ENCODE data around the gene KRTDAP. TPM values are rescaled to one million over a fixed set of nuclear protein-coding genes. Genes with fewer than 3 reads are reported as not detected.
A peak's percentile ranks its signal among the peaks of the same experiment; 100 is the strongest.
"Not testable (repeated sequence)": the region's sequence is repeated elsewhere in the genome, so short reads cannot be mapped to it uniquely, and the experiment has no call there.

KRTDAP gene
- total RNA-seq, 2 donors from 2014 or later: not detected

DNA sequence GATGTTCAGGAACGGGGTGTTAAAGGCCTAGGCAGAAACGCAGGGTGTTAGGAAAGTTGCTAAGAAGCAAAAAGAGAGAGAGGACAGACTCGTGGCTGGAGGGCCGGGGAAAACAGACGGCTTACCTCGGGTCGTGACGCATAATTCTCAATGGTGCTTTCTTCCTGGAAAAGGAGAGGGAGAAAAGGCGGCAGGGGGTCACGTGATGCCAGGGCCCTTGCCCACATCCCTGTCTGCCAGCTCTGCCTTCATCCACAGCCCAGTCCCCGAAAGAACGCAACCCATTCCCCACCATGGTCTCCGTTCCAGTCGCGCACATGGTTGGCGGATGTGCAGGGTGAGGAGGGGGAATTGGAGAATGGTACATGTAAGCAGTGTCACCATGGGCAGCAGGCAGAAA is 1.6 kb downstream of the KRTDAP start:
- peaks cover 23% of the 10 kb centered on the region for H3K27me3 Mint-ChIP-seq (ENCODE audit: low read depth)
- peaks cover 11% of the 10 kb centered on the region for H3K4me1 Mint-ChIP-seq (ENCODE audit: low read depth)
- ATAC-seq (replicated peaks in 1 of 2) (no peak), DNase-seq (no peak)
- no peak overlapping the region for H3K27ac Mint-ChIP-seq
- H3K9me3 Mint-ChIP-seq: no peaks in the 10 kb centered on the region
- H3K4me3 Mint-ChIP-seq: no peak overlapping the region
- H3K36me3 Mint-ChIP-seq (ENCODE audit: insufficient read depth in 2 of 2): no peaks in the 10 kb centered on the region

DNA sequence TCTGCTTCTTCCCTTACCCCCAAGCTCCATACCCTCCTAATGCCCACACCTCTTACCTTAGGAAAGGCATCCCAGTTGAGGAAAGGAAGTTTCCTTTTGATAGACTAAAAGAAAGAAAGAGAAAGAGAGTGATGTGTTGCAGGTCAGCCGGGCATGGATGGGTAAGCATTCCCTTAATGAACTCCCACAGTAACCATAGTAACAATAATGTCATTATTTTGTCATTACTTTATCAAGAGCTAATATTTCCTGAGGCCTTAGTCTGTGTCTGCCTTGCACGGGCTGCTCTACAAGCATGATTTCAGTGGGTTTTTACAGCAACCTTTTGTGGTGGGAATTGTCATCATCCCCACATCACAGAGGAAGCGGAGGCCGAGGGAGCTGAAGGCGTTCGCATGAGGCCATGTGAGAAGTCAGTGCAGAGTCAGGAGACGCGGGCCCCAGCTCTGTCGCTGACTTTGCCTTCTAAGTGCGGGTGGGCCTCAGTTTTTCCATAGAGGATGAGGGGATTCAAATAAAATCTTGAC is 2.5 kb downstream of the KRTDAP start:
- H3K9me3 Mint-ChIP-seq: no peaks in the 10 kb centered on the region
- H3K27me3 Mint-ChIP-seq (ENCODE audit: low read depth): peaks cover 16% of the 10 kb centered on the region
- H3K4me1 Mint-ChIP-seq (ENCODE audit: low read depth): peaks cover 15% of the 10 kb centered on the region
- H3K36me3 Mint-ChIP-seq (ENCODE audit: insufficient read depth in 2 of 2): no peaks in the 10 kb centered on the region
- H3K27ac Mint-ChIP-seq: no peak overlapping the region
- ATAC-seq (replicated peaks in 1 of 2): peak; percentile 26 to 31
- no peak for DNase-seq
- no peak overlapping the region for H3K4me3 Mint-ChIP-seq

- peaks cover 16% of the 10 kb centered on the region for H3K27me3 Mint-ChIP-seq (ENCODE audit: low read depth)
- no peaks in the 10 kb centered on the region for H3K9me3 Mint-ChIP-seq
- H3K27ac Mint-ChIP-seq: no peak overlapping the region
- no peak for ATAC-seq (replicated peaks in 1 of 2)
- no peak overlapping the region for H3K4me3 Mint-ChIP-seq
- no peaks in the 10 kb centered on the region for H3K36me3 Mint-ChIP-seq (ENCODE audit: insufficient read depth in 2 of 2)
- no peak for DNase-seq
- peaks cover 16% of the 10 kb centered on the region for H3K4me1 Mint-ChIP-seq (ENCODE audit: low read depth)
Measured at GRCh38 chr19:35486268-35486708, 4.0 kb downstream of the KRTDAP start.

- Mint-ChIP-seq H3K4me1 (ENCODE audit: low read depth) (peaks cover 16% of the 10 kb centered on the region), H3K27me3 (ENCODE audit: low read depth) (peaks cover 16% of the 10 kb centered on the region), H3K27ac (no peak overlapping the region), H3K4me3 (peak overlapping the region in 1 of 2 donors; percentile 31), H3K36me3 (ENCODE audit: insufficient read depth in 2 of 2) (no peaks in the 10 kb centered on the region), H3K9me3 (no peaks in the 10 kb centered on the region)
- ATAC-seq (replicated peaks in 1 of 2) (peak; percentile 55 to 77), DNase-seq (peak; percentile 16)
Measured at GRCh38 chr19:35484252-35485036, 5.8 kb downstream of the KRTDAP start.

DNA sequence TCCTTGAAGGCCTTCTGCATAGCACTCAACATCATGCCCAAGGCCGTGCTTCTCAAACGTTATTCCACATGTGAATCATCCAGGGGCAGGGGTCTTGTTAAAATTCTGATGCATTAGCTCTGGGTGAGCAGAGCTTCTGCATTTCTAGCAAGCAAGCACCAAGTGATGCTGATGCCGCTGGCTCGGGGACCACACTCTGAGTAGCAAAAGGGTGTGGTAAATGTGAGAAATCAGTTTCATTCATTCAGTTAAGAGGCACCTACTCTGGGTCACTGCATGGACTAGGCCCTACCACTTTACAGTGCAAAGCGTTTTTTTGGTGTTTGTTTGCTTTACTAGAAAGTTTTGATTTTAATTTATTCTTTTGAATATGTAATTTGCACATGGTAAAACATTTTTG is 7.2 kb downstream of the KRTDAP start:
- peaks cover 16% of the 10 kb centered on the region for H3K27me3 Mint-ChIP-seq (ENCODE audit: low read depth)

DNA sequence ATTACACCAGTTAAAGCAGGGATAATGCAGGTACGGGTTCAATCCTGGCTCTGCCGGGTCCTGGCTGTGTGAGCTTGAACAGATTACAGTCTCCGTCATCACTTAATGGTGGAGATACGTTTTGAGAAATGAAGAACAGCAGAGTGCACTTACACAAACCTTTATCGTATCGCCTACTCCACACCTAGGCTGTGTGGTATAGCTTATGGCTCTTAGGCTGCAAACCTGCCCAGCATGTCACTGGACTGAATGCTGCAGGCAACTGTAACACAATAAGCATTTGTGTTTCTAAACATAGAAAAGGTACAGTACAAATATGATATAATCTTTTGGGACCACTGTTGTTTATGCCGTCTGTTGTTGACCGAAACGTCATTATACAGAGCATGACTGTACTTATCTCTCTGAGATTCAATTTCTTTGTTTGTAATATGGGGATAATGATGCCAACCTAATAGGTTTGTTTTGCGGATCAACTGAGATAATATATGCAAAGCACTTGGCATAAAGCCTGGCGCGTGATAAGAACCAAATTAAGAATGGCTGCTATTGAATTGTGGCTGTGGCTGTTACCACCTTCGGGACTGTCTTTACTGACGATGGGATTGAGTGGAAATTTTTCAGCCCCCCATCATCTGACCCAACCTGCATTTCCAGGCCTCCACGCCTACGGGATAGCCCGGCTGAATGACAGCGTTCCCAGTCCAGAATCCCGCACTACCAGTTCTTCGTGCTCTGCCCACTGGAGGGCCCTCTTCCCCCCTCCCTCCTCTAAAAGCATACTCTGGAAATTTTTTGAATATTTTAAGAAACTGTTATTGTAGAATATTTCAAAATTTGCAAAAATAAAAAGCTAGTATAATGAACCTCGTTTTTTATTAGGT is 11.2 kb downstream of the KRTDAP start:
- H3K4me3 Mint-ChIP-seq: no peak overlapping the region
- ATAC-seq (replicated peaks in 1 of 2): no peak
- H3K9me3 Mint-ChIP-seq: no peaks in the 10 kb centered on the region
- no peak for DNase-seq
- H3K4me1 Mint-ChIP-seq (ENCODE audit: low read depth): peaks cover 5% of the 10 kb centered on the region
- H3K27ac Mint-ChIP-seq: no peak overlapping the region
- no peaks in the 10 kb centered on the region for H3K27me3 Mint-ChIP-seq (ENCODE audit: low read depth)
- no peaks in the 10 kb centered on the region for H3K36me3 Mint-ChIP-seq (ENCODE audit: insufficient read depth in 2 of 2)

More for the DNA sequence above, 7.2 kb downstream of the KRTDAP start:
- Mint-ChIP-seq H3K9me3 (no peaks in the 10 kb centered on the region), H3K4me1 (ENCODE audit: low read depth) (peaks cover 16% of the 10 kb centered on the region), H3K36me3 (ENCODE audit: insufficient read depth in 2 of 2) (no peaks in the 10 kb centered on the region), H3K4me3 (no peak overlapping the region), H3K27ac (no peak overlapping the region)
- DNase-seq: no peak
- ATAC-seq (replicated peaks in 1 of 2): peak in 1 of 2 donors; percentile 43

DNA sequence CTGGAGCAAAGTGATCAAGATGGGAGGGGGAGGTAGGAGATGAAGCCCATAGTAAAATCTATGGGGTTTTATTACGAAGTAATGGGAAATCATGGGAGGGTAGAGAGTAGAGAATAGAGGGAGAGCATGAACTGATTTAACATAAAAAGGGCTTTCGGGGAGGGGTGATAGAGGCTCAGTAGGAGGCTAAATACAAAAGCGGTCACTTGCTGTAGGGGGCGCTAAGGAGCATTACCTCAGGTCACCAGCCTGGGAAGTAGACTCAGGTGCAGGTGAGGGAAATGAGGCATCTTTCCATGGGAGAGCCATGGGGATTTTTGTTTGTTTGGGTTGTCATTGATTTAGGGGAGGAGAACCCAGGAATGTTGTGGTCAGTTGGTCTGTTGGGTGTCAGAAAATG is 14.1 kb downstream of the KRTDAP start:
- ATAC-seq (replicated peaks in 1 of 2) (no peak), DNase-seq (peak; percentile 23 to 24)
- Mint-ChIP-seq H3K4me3 (no peak overlapping the region), H3K27me3 (ENCODE audit: low read depth) (no peaks in the 10 kb centered on the region), H3K27ac (no peak overlapping the region), H3K4me1 (ENCODE audit: low read depth) (no peaks in the 10 kb centered on the region), H3K36me3 (ENCODE audit: insufficient read depth in 2 of 2) (no peaks in the 10 kb centered on the region), H3K9me3 (no peaks in the 10 kb centered on the region)

- DNase-seq; H3K4me3 Mint-ChIP-seq; H3K9me3 Mint-ChIP-seq; H3K27ac Mint-ChIP-seq; H3K27me3 Mint-ChIP-seq (ENCODE audit: low read depth); H3K36me3 Mint-ChIP-seq (ENCODE audit: insufficient read depth in 2 of 2); H3K4me1 Mint-ChIP-seq (ENCODE audit: low read depth); ATAC-seq (replicated peaks in 1 of 2): not testable (repeated sequence)
Measured at GRCh38 chr19:35474594-35474993, 15.7 kb downstream of the KRTDAP start.

- DNase-seq (no peak), ATAC-seq (replicated peaks in 1 of 2) (no peak)
- H3K27ac Mint-ChIP-seq: no peak overlapping the region
- no peak overlapping the region for H3K4me3 Mint-ChIP-seq
- H3K36me3 Mint-ChIP-seq (ENCODE audit: insufficient read depth in 2 of 2): no peaks in the 10 kb centered on the region
- no peaks in the 10 kb centered on the region for H3K9me3 Mint-ChIP-seq
- no peaks in the 10 kb centered on the region for H3K27me3 Mint-ChIP-seq (ENCODE audit: low read depth)
- H3K4me1 Mint-ChIP-seq (ENCODE audit: low read depth): no peaks in the 10 kb centered on the region
Measured at GRCh38 chr19:35474104-35474503, 16.2 kb downstream of the KRTDAP start.

DNA sequence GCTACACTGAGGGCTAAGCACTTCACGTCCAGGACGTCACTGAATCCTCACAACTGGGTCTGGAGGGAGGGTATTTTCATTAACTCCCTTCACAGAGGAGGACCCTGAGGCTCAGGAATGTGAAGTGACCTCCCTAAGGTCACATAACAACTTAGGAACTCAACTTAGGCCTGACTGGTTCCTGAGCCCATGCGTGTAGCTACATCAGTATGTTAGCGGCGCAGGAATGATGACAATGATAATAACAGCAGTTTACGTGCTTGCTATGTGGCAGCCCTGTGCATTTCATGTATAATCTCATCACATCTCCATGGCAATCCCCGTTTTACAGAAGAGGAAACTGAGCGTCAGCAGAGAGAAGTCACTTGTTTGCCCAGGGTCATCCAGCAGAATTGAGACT is 18.3 kb downstream of the KRTDAP start:
- Mint-ChIP-seq H3K4me3 (no peak overlapping the region), H3K9me3 (no peaks in the 10 kb centered on the region), H3K4me1 (ENCODE audit: low read depth) (peaks cover 5% of the 10 kb centered on the region), H3K27me3 (ENCODE audit: low read depth) (no peaks in the 10 kb centered on the region), H3K36me3 (ENCODE audit: insufficient read depth in 2 of 2) (no peaks in the 10 kb centered on the region), H3K27ac (no peak overlapping the region)
- ATAC-seq (replicated peaks in 1 of 2) (no peak), DNase-seq (no peak)

- not testable (repeated sequence) for H3K4me1 Mint-ChIP-seq (ENCODE audit: low read depth); H3K27me3 Mint-ChIP-seq (ENCODE audit: low read depth); DNase-seq
Measured at GRCh38 chr19:35471075-35471474, 19.2 kb downstream of the KRTDAP start.

DNA sequence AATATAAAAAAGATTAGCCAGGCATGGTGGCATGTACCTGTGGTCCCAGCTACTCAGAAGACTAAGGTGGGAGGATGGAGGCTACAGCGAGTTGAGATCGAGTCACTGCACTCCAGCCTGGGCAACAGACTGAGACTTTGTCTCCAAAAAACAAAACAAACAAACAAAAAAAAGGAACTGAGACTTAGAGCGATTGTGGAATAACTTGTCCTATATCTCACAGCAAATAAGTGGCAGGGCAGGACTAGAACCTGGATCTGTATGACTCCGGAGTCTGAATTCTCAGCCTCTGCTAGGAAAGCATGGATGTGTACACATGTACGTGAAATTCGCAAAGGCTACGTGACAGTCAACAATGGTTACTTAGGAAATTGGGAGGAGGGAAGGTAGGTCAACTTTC is 20.1 kb downstream of the KRTDAP start:
- H3K4me3 Mint-ChIP-seq: no peak overlapping the region
- no peaks in the 10 kb centered on the region for H3K36me3 Mint-ChIP-seq (ENCODE audit: insufficient read depth in 2 of 2)
- no peak for DNase-seq
- peaks cover 5% of the 10 kb centered on the region for H3K27me3 Mint-ChIP-seq (ENCODE audit: low read depth)
- H3K4me1 Mint-ChIP-seq (ENCODE audit: low read depth): peaks cover 5% of the 10 kb centered on the region
- H3K27ac Mint-ChIP-seq: no peak overlapping the region
- H3K9me3 Mint-ChIP-seq: no peaks in the 10 kb centered on the region
- ATAC-seq (replicated peaks in 1 of 2): no peak

More at GRCh38 chr19:35471075-35471474, 19.2 kb downstream of the KRTDAP start:
- H3K9me3 Mint-ChIP-seq; ATAC-seq (replicated peaks in 1 of 2); H3K27ac Mint-ChIP-seq; H3K4me3 Mint-ChIP-seq; H3K36me3 Mint-ChIP-seq (ENCODE audit: insufficient read depth in 2 of 2): not testable (repeated sequence)

- Mint-ChIP-seq H3K27ac (no peak overlapping the region), H3K9me3 (no peaks in the 10 kb centered on the region), H3K4me1 (ENCODE audit: low read depth) (peaks cover 11% of the 10 kb centered on the region), H3K36me3 (ENCODE audit: insufficient read depth in 2 of 2) (no peaks in the 10 kb centered on the region), H3K27me3 (ENCODE audit: low read depth) (peaks cover 7% of the 10 kb centered on the region), H3K4me3 (no peak overlapping the region)
- DNase-seq (peak; percentile 70 to 72), ATAC-seq (replicated peaks in 1 of 2) (peak; percentile 100)
Measured at GRCh38 chr19:35468637-35469036, 21.6 kb downstream of the KRTDAP start.

Measured in activated T-cell treated with anti-CD3 and anti-CD28 coated beads, Interleukin-2, amount 50 U/mL, for 72 hours (primary cell).